Panc1 (cell line): ENCODE data around the gene FAM13A. TPM values are rescaled to one million over a fixed set of nuclear protein-coding genes. Genes with fewer than 3 reads are reported as not detected.

Experiments
- ATAC-seq: fragments of 200-7000 bp; cut with Tn5 transposase; 2 replicates; pipeline ENCODE4 v1.9.1; 2020; ENCODE audit warnings: mild to moderate bottlenecking, moderate library complexity
- BruUV-seq: library from RNA; stranded (reverse); fragments of 400-500 nt; replicated peaks from 2 replicates; lab custom pipeline; 2021; lab: Mats Ljungman, UMichigan
- CTCF ChIA-PET: fragments of 300-600 bp; sonication (Branson Sonifier 250); formaldehyde crosslinking; loops from one replicate; lab custom pipeline; 2022; ENCODE audit warnings: antibody characterized with exemption; lab: Charles Lee
- POLR2A ChIA-PET: fragments of 300-600 bp; sonication (Branson Sonifier 250); formaldehyde crosslinking; loops from one replicate; lab custom pipeline; 2022; ENCODE audit warnings: antibody characterized with exemption; lab: Charles Lee
- DNase-seq: peaks from one replicate; pipeline ENCODE4 v3.0.0-alpha.2; 2010; ENCODE audit warnings: low read depth, low spot score
- H3K27ac ChIP-seq: 2 replicates; pipeline ENCODE4 v1.5.1; 2011; ENCODE audit warnings: mild to moderate bottlenecking, low read length, inconsistent platforms
- H3K27me3 ChIP-seq: fragments of 200-500 bp; sonication (Bioruptor generic); 2 replicates; pipeline ENCODE4 v1.6.0; 2014; ENCODE audit warnings: low read length, inconsistent platforms; ENCODE audit not compliant: control insufficient read depth, insufficient read depth
- H3K36me3 ChIP-seq: fragments of 200-500 bp; sonication (Bioruptor generic); 2 replicates; pipeline ENCODE4 v1.5.1; 2014; ENCODE audit warnings: inconsistent platforms, mild to moderate bottlenecking, low read length, moderate library complexity; ENCODE audit not compliant: control insufficient read depth, insufficient read depth
- H3K4me1 ChIP-seq: 2 replicates; pipeline ENCODE4 v1.5.1; 2011; ENCODE audit warnings: inconsistent platforms, mild to moderate bottlenecking, low read length, moderate library complexity; ENCODE audit not compliant: control insufficient read depth, insufficient read depth
- H3K4me3 ChIP-seq, 2 experiments: 2 replicates each; pipeline ENCODE4 v1.5.1; 2011 to 2012; ENCODE audit warnings: low read depth in 2 of 2, low read length in 2 of 2, mild to moderate bottlenecking in 2 of 2, inconsistent platforms in 1 of 2, moderate library complexity in 1 of 2
- H3K9me3 ChIP-seq: fragments of 200-500 bp; sonication (Bioruptor generic); 2 replicates; pipeline ENCODE4 v1.5.1; 2014; ENCODE audit warnings: low read depth, mild to moderate bottlenecking, inconsistent platforms, low read length, moderate library complexity; ENCODE audit not compliant: control insufficient read depth, insufficient read depth
- POLR2AphosphoS5 ChIP-seq: IDR thresholded peaks from 2 replicates; pipeline ENCODE4 v1.6.1; 2012; ENCODE audit warnings: mild to moderate bottlenecking, low read depth, low read length, moderate library complexity
- SIN3A ChIP-seq: IDR thresholded peaks from 2 replicates; pipeline ENCODE4 v1.6.1; 2012; ENCODE audit warnings: low read depth, mild to moderate bottlenecking, low read length, moderate library complexity, borderline replicate concordance; ENCODE audit not compliant: insufficient read depth
- TCF7L2 ChIP-seq: IDR thresholded peaks from 2 replicates; pipeline ENCODE4 v1.6.1; 2011; ENCODE audit warnings: mild to moderate bottlenecking, low read depth, low read length, inconsistent platforms
- in situ Hi-C: cut with HindIII; loops from 2 replicates; pipeline ENCODE4 v1.10.0; 2016; ENCODE audit warnings: low sequenced_read_pairs, low pct_unique_long_range_greater_than_20kb
- intact Hi-C: fragments of 100-400 bp; cut with micrococcal nuclease; formaldehyde crosslinking; loops from one replicate; pipeline ENCODE4 v1.10.0; 2022; ENCODE audit not compliant: unreplicated experiment
- total RNA-seq: library from RNA; stranded (reverse); gene quantifications from one replicate; pipeline ENCODE4 v1.2.1, GENCODE V29; 2021; ENCODE audit not compliant: unreplicated experiment
- TF ChIP-seq, protein P1 (sequence below), 2 experiments: IDR thresholded peaks; 2 replicates each; pipeline ENCODE4 v1.6.1; 2011 to 2012; ENCODE audit warnings: low read depth in 2 of 2, control low read depth in 1 of 2, low read length in 1 of 2, mild to moderate bottlenecking in 1 of 2, moderate library complexity in 1 of 2; ENCODE audit not compliant: insufficient read depth in 1 of 2
- TF ChIP-seq, protein P2 (sequence below): fragments of 450-650 bp; IDR thresholded peaks from 2 replicates; pipeline ENCODE4 v1.5.1; 2017; ENCODE audit warnings: mild to moderate bottlenecking

FAM13A gene
- total RNA-seq, 1 experiment from 2014 or later: 5.8 TPM

- H3K27me3 ChIP-seq: no peaks in the 10 kb centered on the region
- CTCF ChIA-PET: no interaction called here
- H3K27ac ChIP-seq: no peak overlapping the region
- DNase-seq: no peak
- H3K4me3 ChIP-seq: no peak overlapping the region
- no peaks in the 10 kb centered on the region for H3K36me3 ChIP-seq
- no peaks in the 10 kb centered on the region for H3K4me1 ChIP-seq
- ATAC-seq: no peak
- intact Hi-C loops: no loop called here
- in situ Hi-C loops: no loop called here
- TF ChIP-seq TCF7L2 (no peak), SIN3A (no peak), POLR2AphosphoS5 (no peak)
- TF ChIP-seq, protein P1, sequence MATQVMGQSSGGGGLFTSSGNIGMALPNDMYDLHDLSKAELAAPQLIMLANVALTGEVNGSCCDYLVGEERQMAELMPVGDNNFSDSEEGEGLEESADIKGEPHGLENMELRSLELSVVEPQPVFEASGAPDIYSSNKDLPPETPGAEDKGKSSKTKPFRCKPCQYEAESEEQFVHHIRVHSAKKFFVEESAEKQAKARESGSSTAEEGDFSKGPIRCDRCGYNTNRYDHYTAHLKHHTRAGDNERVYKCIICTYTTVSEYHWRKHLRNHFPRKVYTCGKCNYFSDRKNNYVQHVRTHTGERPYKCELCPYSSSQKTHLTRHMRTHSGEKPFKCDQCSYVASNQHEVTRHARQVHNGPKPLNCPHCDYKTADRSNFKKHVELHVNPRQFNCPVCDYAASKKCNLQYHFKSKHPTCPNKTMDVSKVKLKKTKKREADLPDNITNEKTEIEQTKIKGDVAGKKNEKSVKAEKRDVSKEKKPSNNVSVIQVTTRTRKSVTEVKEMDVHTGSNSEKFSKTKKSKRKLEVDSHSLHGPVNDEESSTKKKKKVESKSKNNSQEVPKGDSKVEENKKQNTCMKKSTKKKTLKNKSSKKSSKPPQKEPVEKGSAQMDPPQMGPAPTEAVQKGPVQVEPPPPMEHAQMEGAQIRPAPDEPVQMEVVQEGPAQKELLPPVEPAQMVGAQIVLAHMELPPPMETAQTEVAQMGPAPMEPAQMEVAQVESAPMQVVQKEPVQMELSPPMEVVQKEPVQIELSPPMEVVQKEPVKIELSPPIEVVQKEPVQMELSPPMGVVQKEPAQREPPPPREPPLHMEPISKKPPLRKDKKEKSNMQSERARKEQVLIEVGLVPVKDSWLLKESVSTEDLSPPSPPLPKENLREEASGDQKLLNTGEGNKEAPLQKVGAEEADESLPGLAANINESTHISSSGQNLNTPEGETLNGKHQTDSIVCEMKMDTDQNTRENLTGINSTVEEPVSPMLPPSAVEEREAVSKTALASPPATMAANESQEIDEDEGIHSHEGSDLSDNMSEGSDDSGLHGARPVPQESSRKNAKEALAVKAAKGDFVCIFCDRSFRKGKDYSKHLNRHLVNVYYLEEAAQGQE (IDR thresholded peaks at IDR 0.05; ENCODE audit: insufficient read depth in 1 of 2, low read depth in 2 of 2, low read length in 1 of 2): no peak
- TF ChIP-seq, protein P2, sequence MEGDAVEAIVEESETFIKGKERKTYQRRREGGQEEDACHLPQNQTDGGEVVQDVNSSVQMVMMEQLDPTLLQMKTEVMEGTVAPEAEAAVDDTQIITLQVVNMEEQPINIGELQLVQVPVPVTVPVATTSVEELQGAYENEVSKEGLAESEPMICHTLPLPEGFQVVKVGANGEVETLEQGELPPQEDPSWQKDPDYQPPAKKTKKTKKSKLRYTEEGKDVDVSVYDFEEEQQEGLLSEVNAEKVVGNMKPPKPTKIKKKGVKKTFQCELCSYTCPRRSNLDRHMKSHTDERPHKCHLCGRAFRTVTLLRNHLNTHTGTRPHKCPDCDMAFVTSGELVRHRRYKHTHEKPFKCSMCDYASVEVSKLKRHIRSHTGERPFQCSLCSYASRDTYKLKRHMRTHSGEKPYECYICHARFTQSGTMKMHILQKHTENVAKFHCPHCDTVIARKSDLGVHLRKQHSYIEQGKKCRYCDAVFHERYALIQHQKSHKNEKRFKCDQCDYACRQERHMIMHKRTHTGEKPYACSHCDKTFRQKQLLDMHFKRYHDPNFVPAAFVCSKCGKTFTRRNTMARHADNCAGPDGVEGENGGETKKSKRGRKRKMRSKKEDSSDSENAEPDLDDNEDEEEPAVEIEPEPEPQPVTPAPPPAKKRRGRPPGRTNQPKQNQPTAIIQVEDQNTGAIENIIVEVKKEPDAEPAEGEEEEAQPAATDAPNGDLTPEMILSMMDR: no peak
- no peaks in the 10 kb centered on the region for H3K9me3 ChIP-seq
- BruUV-seq: no TSS peak
- POLR2A ChIA-PET: no interaction called here
These were observed 25.7 kb downstream of the FAM13A start for GRCh38 chr4:89031272-89031671.

GRCh38 chr4:89029591-89029990, 27.4 kb downstream of the FAM13A start:
- H3K4me1 ChIP-seq: no peaks in the 10 kb centered on the region
- H3K9me3 ChIP-seq: no peaks in the 10 kb centered on the region
- ATAC-seq (no peak), DNase-seq (no peak)
- in situ Hi-C loops: no loop called here
- BruUV-seq: no TSS peak
- no peaks in the 10 kb centered on the region for H3K27me3 ChIP-seq
- no peaks in the 10 kb centered on the region for H3K36me3 ChIP-seq
- no peak for TF ChIP-seq POLR2AphosphoS5
- no peak for TF ChIP-seq SIN3A
- TF ChIP-seq, protein P1 (IDR thresholded peaks at IDR 0.05; ENCODE audit: insufficient read depth in 1 of 2, low read depth in 2 of 2, low read length in 1 of 2): no peak
- TF ChIP-seq TCF7L2: no peak
- TF ChIP-seq, protein P2: no peak
- intact Hi-C loops: no loop called here
- H3K27ac ChIP-seq: no peak overlapping the region
- ChIA-PET POLR2A (no interaction called here), CTCF (no interaction called here)
- H3K4me3 ChIP-seq: no peak overlapping the region
